RWPE1 (cell line): ENCODE data around the gene ADGRD1.
"Not testable (repeated sequence)": the region's sequence is repeated elsewhere in the genome, so short reads cannot be mapped to it uniquely, and the experiment has no call there.

Experiments used
- CTCF ChIA-PET: fragments of 350-600 bp; sonication (Branson Sonifier 250); formaldehyde crosslinking; extraction: SDS; loops from one replicate; lab custom pipeline; 2021; lab: Yijun Ruan, JAX
- POLR2A ChIA-PET: fragments of 400-600 bp; formaldehyde crosslinking; extraction: SDS; loops from one replicate; lab custom pipeline; 2020; ENCODE audit warnings: antibody characterized with exemption; ENCODE audit not compliant: low non-redundant PET; lab: Yijun Ruan, JAX
- DNase-seq: peaks from one replicate; pipeline ENCODE4 v3.0.0; 2012; ENCODE audit warnings: low spot score
- H3K27ac ChIP-seq: fragments of 450-650 bp; 2 replicates; pipeline ENCODE4 v1.5.1; 2017
- CTCF ChIP-seq: fragments of 450-650 bp; conservative IDR thresholded peaks from 2 replicates; pipeline ENCODE4 v1.5.1; 2017; ENCODE audit warnings: low read depth, mild to moderate bottlenecking

Gene ADGRD1

GRCh38 chr12:131124487-131125280 is 171.0 kb downstream of the ADGRD1 start:
- POLR2A ChIA-PET: no interaction called here
- no peak for DNase-seq
- CTCF ChIA-PET: interaction anchor here (0.6 kb wide), 2 partner anchors 12 to 127 kb away, joined by 3 to 7 read pairs; no protein-coding TSS in a partner anchor
- no peak overlapping the region for H3K27ac ChIP-seq
- no peak for TF ChIP-seq CTCF

- H3K27ac ChIP-seq: no peak overlapping the region
- ChIA-PET CTCF (interaction anchor here (0.6 to 1.2 kb wide), 2 partner anchors 22 to 75 kb away, joined by 3 to 4 read pairs; no protein-coding TSS in a partner anchor), POLR2A (no interaction called here)
- TF ChIP-seq CTCF: no peak
- no peak for DNase-seq
These were observed 173.0 kb downstream of the ADGRD1 start for GRCh38 chr12:131126662-131127173.

GRCh38 chr12:131128556-131128955 is 174.8 kb downstream of the ADGRD1 start:
- ChIA-PET POLR2A (no interaction called here), CTCF (interaction anchor here (0.6 kb wide), 1 partner anchor 14 kb away, joined by 4 read pairs; no protein-coding TSS in a partner anchor)
- no peak for TF ChIP-seq CTCF
- no peak for DNase-seq
- no peak overlapping the region for H3K27ac ChIP-seq

- DNase-seq, POLR2A ChIA-PET, H3K27ac ChIP-seq: not testable (repeated sequence)
- CTCF ChIA-PET: interaction anchor here (0.6 kb wide), 1 partner anchor 14 kb away, joined by 4 read pairs; no protein-coding TSS in a partner anchor
These were observed 175.4 kb downstream of the ADGRD1 start for GRCh38 chr12:131128966-131129619.

GRCh38 chr12:131129839-131130238 is 176.1 kb downstream of the ADGRD1 start:
- no peak for TF ChIP-seq CTCF
- CTCF ChIA-PET: no interaction called here
- H3K27ac ChIP-seq: no peak overlapping the region
- no peak for DNase-seq
- POLR2A ChIA-PET: no interaction called here

- POLR2A ChIA-PET: no interaction called here
- DNase-seq: no peak
- no peak for TF ChIP-seq CTCF
- CTCF ChIA-PET: interaction anchor here (3.7 kb wide), 1 partner anchor 26 kb away, joined by 31 read pairs; no protein-coding TSS in a partner anchor
- no peak overlapping the region for H3K27ac ChIP-seq
These were observed 176.7 kb downstream of the ADGRD1 start for GRCh38 chr12:131130311-131130911.
